HepG2 (cell line): Measurements from ENCODE around the gene SECTM1. TPM values are rescaled to one million over a fixed set of nuclear protein-coding genes. Genes with fewer than 3 reads are reported as not detected.

Experiments used
- CBX1 ChIP-seq: IDR thresholded peaks from one replicate; pipeline ENCODE4 v1.6.1; 2016; ENCODE audit warnings: antibody characterized with exemption, low read depth
- CREM ChIP-seq, 2 experiments: sonication (generic) in 1 of 2; formaldehyde crosslinking in 1 of 2; IDR thresholded peaks; 2 replicates each; pipeline versions ENCODE4 v1.4.0 to v1.6.1; 2016 to 2020; ENCODE audit warnings: antibody characterized with exemption in 1 of 2, mild to moderate bottlenecking in 1 of 2, missing genetic modification reagents in 1 of 2
- GPN1 ChIP-seq: sonication (generic); formaldehyde crosslinking; IDR thresholded peaks from 2 replicates; pipeline ENCODE4 v1.5.1; 2020; ENCODE audit warnings: missing genetic modification reagents, borderline replicate concordance
- MAFK ChIP-seq, 2 experiments: IDR thresholded peaks in 1 of 2; conservative IDR thresholded peaks in 1 of 2; 2 replicates each; pipeline ENCODE4 v1.6.1; 2011; ENCODE audit warnings: improper control_type of control experiment in 2 of 2, low read length in 2 of 2
- MED13 ChIP-seq: sonication (generic); formaldehyde crosslinking; IDR thresholded peaks from 2 replicates; pipeline ENCODE4 v1.5.0; 2020; ENCODE audit warnings: missing genetic modification reagents
- PHB2 ChIP-seq: fragments of 450-650 bp; IDR thresholded peaks from 2 replicates; pipeline ENCODE4 v1.6.1; 2018; ENCODE audit not compliant: partially characterized antibody
- SALL2 ChIP-seq: sonication (generic); formaldehyde crosslinking; IDR thresholded peaks from 2 replicates; pipeline ENCODE4 v1.8.1; 2023; ENCODE audit warnings: mild to moderate bottlenecking, missing genetic modification reagents, inconsistent platforms
- ZNF225 ChIP-seq: sonication (generic); formaldehyde crosslinking; IDR thresholded peaks from 2 replicates; pipeline ENCODE4 v1.4.0; 2020; ENCODE audit warnings: mild to moderate bottlenecking, missing genetic modification reagents
- ZNF234 ChIP-seq: sonication (generic); formaldehyde crosslinking; conservative IDR thresholded peaks from 2 replicates; pipeline ENCODE4 v1.5.1; 2020; ENCODE audit warnings: mild to moderate bottlenecking, missing genetic modification reagents
- ZNF326 ChIP-seq: sonication (generic); formaldehyde crosslinking; IDR thresholded peaks from 2 replicates; pipeline ENCODE4 v1.4.0; 2020; ENCODE audit warnings: missing genetic modification reagents, borderline replicate concordance
- ZNF430 ChIP-seq: sonication (generic); formaldehyde crosslinking; IDR thresholded peaks from 2 replicates; pipeline ENCODE4 v1.9.0; 2021; ENCODE audit warnings: mild to moderate bottlenecking, missing genetic modification reagents
- ZNF501 ChIP-seq: sonication (generic); formaldehyde crosslinking; IDR thresholded peaks from 2 replicates; pipeline ENCODE4 v1.5.1; 2020; ENCODE audit warnings: mild to moderate bottlenecking, moderate library complexity, missing genetic modification reagents
- ZNF549 ChIP-seq: sonication (generic); formaldehyde crosslinking; IDR thresholded peaks from 2 replicates; pipeline ENCODE4 v1.5.0; 2020; ENCODE audit warnings: missing genetic modification reagents
- ZNF562 ChIP-seq: sonication (generic); formaldehyde crosslinking; IDR thresholded peaks from 2 replicates; pipeline ENCODE4 v1.8.0; 2022; ENCODE audit warnings: missing genetic modification reagents, borderline replicate concordance
- polyA plus RNA-seq, 8 experiments: library from polyadenylated mRNA; depleted of rRNA in 3 of 8; stranded (reverse) in 7 of 8; unstranded in 1 of 8; fragments of >200 nt; fragmentation: Illumina TruSeq in 4 of 8; extraction: Trizol in 4 of 8; gene quantifications; 2 replicates each; pipeline versions ENCODE4 v1.2.1 to v1.2.3, GENCODE V29; 2011 to 2016; ENCODE audit warnings: low read depth in 4 of 8, missing spikeins in 1 of 8, mixed read lengths in 1 of 8; ENCODE audit not compliant: insufficient read depth in 1 of 8
- total RNA-seq, 5 experiments: library from RNA; depleted of rRNA; stranded (reverse); fragments of >200 nt; fragmentation: Illumina TruSeq; extraction: Trizol; gene quantifications; 2 replicates each; pipeline ENCODE4 v1.2.3, GENCODE V29; 2016; ENCODE audit warnings: low read depth in 1 of 5
- TF ChIP-seq, protein P1 (sequence below): IDR thresholded peaks from 2 replicates; pipeline ENCODE4 v1.6.1; 2016; ENCODE audit warnings: missing compliant biosample characterization, missing genetic modification reagents, borderline replicate concordance
- TF ChIP-seq, protein P2 (sequence below): sonication (generic); formaldehyde crosslinking; IDR thresholded peaks from 2 replicates; pipeline ENCODE4 v1.5.0; 2020; ENCODE audit warnings: missing genetic modification reagents, mild to moderate bottlenecking, borderline replicate concordance
- TF ChIP-seq, protein P3 (sequence below): sonication (generic); formaldehyde crosslinking; IDR thresholded peaks from 2 replicates; pipeline ENCODE4 v1.5.1; 2020; ENCODE audit warnings: missing genetic modification reagents, mild to moderate bottlenecking, borderline replicate concordance
- TF ChIP-seq, protein P4 (sequence below): fragments of 450-650 bp; IDR thresholded peaks from 2 replicates; pipeline ENCODE4 v1.6.1; 2017
- TF ChIP-seq, protein P5 (sequence below): sonication (generic); formaldehyde crosslinking; IDR thresholded peaks from 2 replicates; pipeline ENCODE4 v1.4.0; 2020; ENCODE audit warnings: missing genetic modification reagents
- TF ChIP-seq, protein P6 (sequence below): sonication (generic); formaldehyde crosslinking; IDR thresholded peaks from 2 replicates; pipeline ENCODE4 v1.4.0; 2020; ENCODE audit warnings: missing genetic modification reagents, borderline replicate concordance
- TF ChIP-seq, protein P7 (sequence below): sonication (generic); formaldehyde crosslinking; IDR thresholded peaks from 2 replicates; pipeline ENCODE4 v1.4.0; 2020; ENCODE audit warnings: mild to moderate bottlenecking, missing genetic modification reagents

Gene SECTM1
- total and polyA plus RNA-seq, 2 of the 13 experiments (the other 11 are each of a cell fraction or from before 2014, with no cell fraction given): 3.5 to 5.3 TPM

DNA sequence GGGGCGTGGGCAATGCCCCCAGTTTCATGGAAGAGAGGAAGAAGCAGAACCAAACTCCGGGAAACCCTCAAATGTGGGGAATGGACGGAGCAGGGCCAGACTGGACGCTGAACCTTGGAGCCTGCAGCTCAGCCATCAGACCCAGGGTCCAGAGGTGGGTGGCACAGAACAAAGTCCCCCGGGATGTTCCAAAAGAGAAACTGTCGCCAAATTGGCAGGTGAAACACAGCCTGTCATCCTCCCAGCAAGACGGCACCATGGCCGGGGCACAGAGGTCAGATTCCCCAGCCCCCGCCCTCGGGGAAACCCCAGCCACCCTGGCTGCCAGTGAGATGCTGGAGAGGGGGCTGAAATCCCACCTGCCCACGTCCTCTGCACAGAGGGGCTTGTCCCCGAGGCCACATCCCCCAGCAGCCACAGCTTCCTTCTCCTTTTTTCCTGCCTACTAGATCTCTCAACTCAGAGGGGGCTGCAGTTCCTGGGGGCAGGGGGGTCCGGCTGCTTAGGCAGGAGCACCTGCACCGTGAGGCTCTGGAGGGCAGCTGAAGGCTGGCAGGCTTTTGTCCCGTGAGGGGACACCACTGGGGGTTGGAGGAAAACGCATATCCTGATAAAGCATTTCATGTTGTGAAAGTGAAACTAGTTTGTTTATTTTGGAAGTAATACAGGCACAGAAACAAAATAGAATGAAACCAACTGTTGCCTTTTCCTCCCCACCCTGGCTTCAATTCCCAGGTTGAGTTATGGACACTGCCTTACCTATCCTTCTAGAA lies 1.2 kb upstream of the SECTM1 start (continued):
- no peak for TF ChIP-seq ZNF549 (CRISPR knock-in tag)
- TF ChIP-seq CBX1: no peak
- TF ChIP-seq, protein P1, sequence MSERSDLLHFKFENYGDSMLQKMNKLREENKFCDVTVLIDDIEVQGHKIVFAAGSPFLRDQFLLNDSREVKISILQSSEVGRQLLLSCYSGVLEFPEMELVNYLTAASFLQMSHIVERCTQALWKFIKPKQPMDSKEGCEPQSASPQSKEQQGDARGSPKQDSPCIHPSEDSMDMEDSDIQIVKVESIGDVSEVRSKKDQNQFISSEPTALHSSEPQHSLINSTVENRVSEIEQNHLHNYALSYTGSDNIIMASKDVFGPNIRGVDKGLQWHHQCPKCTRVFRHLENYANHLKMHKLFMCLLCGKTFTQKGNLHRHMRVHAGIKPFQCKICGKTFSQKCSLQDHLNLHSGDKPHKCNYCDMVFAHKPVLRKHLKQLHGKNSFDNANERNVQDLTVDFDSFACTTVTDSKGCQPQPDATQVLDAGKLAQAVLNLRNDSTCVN: no peak
- no peak for TF ChIP-seq ZNF562
- TF ChIP-seq, protein P2, sequence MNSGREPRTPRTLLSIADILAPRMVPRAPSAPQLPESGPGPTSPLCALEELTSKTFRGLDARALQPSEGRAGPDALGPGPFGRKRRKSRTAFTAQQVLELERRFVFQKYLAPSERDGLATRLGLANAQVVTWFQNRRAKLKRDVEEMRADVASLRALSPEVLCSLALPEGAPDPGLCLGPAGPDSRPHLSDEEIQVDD (CRISPR knock-in tag): no peak
- TF ChIP-seq ZNF501 (CRISPR knock-in tag): no peak
- TF ChIP-seq, protein P3, sequence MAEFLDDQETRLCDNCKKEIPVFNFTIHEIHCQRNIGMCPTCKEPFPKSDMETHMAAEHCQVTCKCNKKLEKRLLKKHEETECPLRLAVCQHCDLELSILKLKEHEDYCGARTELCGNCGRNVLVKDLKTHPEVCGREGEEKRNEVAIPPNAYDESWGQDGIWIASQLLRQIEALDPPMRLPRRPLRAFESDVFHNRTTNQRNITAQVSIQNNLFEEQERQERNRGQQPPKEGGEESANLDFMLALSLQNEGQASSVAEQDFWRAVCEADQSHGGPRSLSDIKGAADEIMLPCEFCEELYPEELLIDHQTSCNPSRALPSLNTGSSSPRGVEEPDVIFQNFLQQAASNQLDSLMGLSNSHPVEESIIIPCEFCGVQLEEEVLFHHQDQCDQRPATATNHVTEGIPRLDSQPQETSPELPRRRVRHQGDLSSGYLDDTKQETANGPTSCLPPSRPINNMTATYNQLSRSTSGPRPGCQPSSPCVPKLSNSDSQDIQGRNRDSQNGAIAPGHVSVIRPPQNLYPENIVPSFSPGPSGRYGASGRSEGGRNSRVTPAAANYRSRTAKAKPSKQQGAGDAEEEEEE (CRISPR knock-in tag): no peak
- no peak for TF ChIP-seq ZNF234 (CRISPR knock-in tag)
- TF ChIP-seq ZNF225 (CRISPR knock-in tag): no peak
- no peak for TF ChIP-seq MED13 (CRISPR knock-in tag)
- TF ChIP-seq, protein P4, sequence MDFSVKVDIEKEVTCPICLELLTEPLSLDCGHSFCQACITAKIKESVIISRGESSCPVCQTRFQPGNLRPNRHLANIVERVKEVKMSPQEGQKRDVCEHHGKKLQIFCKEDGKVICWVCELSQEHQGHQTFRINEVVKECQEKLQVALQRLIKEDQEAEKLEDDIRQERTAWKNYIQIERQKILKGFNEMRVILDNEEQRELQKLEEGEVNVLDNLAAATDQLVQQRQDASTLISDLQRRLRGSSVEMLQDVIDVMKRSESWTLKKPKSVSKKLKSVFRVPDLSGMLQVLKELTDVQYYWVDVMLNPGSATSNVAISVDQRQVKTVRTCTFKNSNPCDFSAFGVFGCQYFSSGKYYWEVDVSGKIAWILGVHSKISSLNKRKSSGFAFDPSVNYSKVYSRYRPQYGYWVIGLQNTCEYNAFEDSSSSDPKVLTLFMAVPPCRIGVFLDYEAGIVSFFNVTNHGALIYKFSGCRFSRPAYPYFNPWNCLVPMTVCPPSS: no peak
- no peak for TF ChIP-seq ZNF430 (CRISPR knock-in tag)
- TF ChIP-seq MAFK (conservative IDR thresholded peaks at IDR 0.05 in 1 of 2, IDR thresholded peaks at IDR 0.05 in 1 of 2; ENCODE audit: low read length in 2 of 2): no peak
- no peak for TF ChIP-seq ZNF326
- no peak for TF ChIP-seq GPN1 (CRISPR knock-in tag)
- no peak for TF ChIP-seq SALL2 (CRISPR knock-in tag)
- TF ChIP-seq, protein P5, sequence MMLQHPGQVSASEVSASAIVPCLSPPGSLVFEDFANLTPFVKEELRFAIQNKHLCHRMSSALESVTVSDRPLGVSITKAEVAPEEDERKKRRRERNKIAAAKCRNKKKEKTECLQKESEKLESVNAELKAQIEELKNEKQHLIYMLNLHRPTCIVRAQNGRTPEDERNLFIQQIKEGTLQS (CRISPR knock-in tag): no peak
- TF ChIP-seq, protein P6, sequence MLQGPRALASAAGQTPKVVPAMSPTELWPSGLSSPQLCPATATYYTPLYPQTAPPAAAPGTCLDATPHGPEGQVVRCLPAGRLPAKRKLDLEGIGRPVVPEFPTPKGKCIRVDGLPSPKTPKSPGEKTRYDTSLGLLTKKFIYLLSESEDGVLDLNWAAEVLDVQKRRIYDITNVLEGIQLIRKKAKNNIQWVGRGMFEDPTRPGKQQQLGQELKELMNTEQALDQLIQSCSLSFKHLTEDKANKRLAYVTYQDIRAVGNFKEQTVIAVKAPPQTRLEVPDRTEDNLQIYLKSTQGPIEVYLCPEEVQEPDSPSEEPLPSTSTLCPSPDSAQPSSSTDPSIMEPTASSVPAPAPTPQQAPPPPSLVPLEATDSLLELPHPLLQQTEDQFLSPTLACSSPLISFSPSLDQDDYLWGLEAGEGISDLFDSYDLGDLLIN (CRISPR knock-in tag): no peak
- no peak for TF ChIP-seq PHB2
- TF ChIP-seq, protein P7, sequence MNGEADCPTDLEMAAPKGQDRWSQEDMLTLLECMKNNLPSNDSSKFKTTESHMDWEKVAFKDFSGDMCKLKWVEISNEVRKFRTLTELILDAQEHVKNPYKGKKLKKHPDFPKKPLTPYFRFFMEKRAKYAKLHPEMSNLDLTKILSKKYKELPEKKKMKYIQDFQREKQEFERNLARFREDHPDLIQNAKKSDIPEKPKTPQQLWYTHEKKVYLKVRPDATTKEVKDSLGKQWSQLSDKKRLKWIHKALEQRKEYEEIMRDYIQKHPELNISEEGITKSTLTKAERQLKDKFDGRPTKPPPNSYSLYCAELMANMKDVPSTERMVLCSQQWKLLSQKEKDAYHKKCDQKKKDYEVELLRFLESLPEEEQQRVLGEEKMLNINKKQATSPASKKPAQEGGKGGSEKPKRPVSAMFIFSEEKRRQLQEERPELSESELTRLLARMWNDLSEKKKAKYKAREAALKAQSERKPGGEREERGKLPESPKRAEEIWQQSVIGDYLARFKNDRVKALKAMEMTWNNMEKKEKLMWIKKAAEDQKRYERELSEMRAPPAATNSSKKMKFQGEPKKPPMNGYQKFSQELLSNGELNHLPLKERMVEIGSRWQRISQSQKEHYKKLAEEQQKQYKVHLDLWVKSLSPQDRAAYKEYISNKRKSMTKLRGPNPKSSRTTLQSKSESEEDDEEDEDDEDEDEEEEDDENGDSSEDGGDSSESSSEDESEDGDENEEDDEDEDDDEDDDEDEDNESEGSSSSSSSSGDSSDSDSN (CRISPR knock-in tag): no peak
- TF ChIP-seq CREM (IDR thresholded peaks at IDR 0.05): no peak
- no peak for TF ChIP-seq CREM (CRISPR knock-in tag; IDR thresholded peaks at IDR 0.05)
